Measurements from ENCODE around the gene KAZN. TPM values are rescaled to one million over a fixed set of nuclear protein-coding genes. Genes with fewer than 3 reads are reported as not detected.

Gene KAZN
- total RNA-seq, 2 donors from 2014 or later = 1.1 to 2.2 TPM

GRCh38 chr1:15100880-15101760 lies 502.6 kb downstream of the KAZN start:
- ATAC-seq (no peak), DNase-seq (ENCODE audit: low spot score in 2 of 2) (no peak)
- no peaks in the 10 kb centered on the region for H3K9me3 Mint-ChIP-seq
- no peaks in the 10 kb centered on the region for H3K36me3 Mint-ChIP-seq
- H3K27ac Mint-ChIP-seq = no peak overlapping the region

DNA sequence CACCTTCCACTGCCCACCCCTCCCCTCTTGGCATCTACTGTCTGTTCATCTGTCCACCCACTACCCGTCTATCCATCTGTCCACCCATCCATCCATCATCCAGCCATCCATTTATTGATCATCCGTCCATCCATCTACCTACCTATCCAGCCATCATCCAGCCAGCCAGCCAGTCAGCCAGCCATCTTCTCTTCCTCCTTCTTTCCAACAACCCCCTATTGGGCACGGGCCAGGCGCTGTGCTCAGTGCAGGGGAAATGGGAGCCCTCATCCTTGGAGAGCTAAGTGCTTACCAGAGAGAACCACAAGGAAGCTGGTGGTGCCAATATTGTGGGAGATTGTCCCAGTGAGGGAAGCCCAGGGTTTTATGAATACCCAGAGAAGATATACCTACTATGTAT lies 503.3 kb downstream of the KAZN start:
- ATAC-seq = no peak
- Mint-ChIP-seq H3K27ac (no peak overlapping the region), H3K36me3 (no peaks in the 10 kb centered on the region), H3K9me3 (no peaks in the 10 kb centered on the region)
- DNase-seq (ENCODE audit: low spot score in 2 of 2) = no peak

DNA sequence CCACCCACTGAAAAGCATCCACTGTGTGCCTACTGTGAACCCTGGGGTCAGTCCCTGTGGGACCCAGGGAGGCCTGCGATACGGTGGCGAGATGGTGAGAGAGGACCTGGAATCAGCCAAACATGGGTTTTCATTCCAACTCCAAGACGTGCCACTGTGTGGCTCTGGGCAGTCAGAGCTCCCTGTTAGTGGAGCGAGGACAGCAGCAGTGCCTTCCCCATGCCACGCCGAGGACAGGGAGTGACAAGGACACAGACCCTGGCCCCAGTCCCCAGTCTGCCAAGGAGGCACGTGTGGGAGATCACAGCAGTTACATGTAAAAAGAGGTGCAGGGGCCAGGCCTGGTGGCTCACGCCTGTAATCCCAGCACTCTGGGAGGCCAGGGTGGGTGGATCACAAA lies 504.2 kb downstream of the KAZN start:
- ATAC-seq (no peak), DNase-seq (ENCODE audit: low spot score in 2 of 2) (no peak)
- Mint-ChIP-seq H3K36me3 (no peaks in the 10 kb centered on the region), H3K27ac (no peak overlapping the region), H3K9me3 (no peaks in the 10 kb centered on the region)

DNA sequence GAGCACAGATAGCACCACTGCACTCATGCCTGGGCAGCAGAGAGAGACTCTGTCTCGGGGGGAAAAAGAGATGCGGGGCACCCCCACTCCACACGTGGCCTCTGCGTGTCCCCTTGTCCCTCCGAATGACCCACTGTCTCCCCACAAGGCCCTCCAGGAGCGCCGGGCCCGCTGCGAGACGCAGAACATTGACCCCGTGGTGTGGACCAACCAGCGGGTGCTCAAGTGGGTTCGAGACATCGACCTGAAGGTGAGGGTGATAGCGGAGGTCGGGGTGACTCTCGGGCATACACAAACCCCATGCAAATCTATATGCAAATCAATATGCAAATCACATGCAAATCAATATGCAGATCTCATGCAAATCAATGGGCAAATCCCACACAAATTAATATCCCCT lies 504.7 kb downstream of the KAZN start:
- no peak for DNase-seq (ENCODE audit: low spot score in 2 of 2)
- no peak overlapping the region for H3K27ac Mint-ChIP-seq
- no peaks in the 10 kb centered on the region for H3K36me3 Mint-ChIP-seq
- ATAC-seq = no peak
- no peaks in the 10 kb centered on the region for H3K9me3 Mint-ChIP-seq

DNA sequence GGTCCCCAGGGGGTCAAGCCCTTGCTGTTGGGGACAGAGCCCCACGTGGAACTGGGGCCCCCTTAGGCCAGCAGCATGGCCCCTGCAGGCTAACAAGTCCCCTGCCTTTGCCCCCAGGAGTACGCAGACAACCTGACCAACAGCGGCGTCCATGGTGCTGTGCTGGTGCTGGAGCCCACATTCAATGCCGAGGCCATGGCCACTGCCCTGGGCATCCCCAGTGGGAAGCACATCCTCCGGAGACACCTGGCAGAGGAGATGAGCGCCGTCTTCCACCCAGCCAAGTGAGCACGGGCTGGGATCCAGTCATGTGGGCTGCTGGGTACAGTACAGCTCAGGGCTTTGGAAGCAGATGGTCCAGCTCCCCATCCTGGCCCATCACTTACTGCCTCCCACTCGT lies 505.4 kb downstream of the KAZN start:
- no peaks in the 10 kb centered on the region for H3K9me3 Mint-ChIP-seq
- no peak overlapping the region for H3K27ac Mint-ChIP-seq
- no peak for DNase-seq (ENCODE audit: low spot score in 2 of 2)
- H3K36me3 Mint-ChIP-seq = no peaks in the 10 kb centered on the region
- no peak for ATAC-seq

DNA sequence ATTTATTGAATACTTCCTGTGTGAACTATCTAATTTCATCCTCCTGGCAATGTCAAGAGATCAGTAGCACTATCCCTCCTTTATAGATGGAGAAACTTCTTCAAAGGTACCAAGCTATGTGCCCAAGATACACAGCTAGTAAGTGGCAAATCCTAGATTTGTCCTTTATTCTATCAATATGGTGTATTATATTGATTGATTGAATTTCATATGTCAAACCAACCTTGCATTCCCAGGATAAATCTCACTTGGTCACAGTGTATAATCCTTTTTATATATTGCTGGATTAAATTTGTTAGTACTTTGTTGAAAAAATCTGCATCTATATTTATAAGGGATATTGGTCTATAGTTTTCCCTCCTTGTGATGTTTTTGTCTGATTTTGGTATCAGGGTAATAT lies 506.3 kb downstream of the KAZN start:
- DNase-seq (ENCODE audit: low spot score in 2 of 2) (no peak), ATAC-seq (no peak)
- H3K9me3 Mint-ChIP-seq = no peaks in the 10 kb centered on the region
- no peak overlapping the region for H3K27ac Mint-ChIP-seq
- no peaks in the 10 kb centered on the region for H3K36me3 Mint-ChIP-seq

- Mint-ChIP-seq H3K36me3 (no peaks in the 10 kb centered on the region), H3K27ac (no peak overlapping the region), H3K9me3 (no peaks in the 10 kb centered on the region)
- no peak for DNase-seq (ENCODE audit: low spot score in 2 of 2)
- ATAC-seq = no peak
Measured at GRCh38 chr1:15106608-15107007, 508.1 kb downstream of the KAZN start.

DNA sequence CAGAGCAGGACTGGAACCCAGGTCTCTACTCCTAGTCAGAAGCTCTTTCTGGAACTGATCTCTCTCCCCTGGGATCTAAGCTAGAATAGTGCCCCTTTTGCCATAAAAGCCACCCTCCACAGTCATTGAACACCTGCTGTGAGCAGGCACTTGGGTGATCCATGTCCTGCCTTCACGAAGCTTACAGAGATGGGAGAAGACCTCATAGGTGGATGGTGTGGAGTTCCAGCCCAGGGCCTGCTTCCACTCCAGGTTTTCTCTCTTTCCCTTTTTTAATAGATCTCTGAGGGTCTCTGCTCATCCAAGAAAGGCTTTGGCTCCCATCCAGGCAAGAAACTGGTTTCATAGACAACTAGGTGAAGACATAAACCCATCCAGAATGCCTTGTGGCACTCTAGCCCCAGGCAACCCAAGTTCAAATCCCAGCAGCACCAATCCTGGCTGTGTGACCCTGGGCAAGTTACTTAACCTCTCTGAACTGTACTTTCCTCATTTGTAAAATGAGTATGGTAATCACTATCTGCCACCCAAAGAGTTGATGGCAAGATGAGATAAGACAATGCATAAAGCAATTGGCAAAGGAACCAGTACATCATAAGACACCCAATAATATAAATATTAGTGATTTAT lies 508.7 kb downstream of the KAZN start:
- DNase-seq (ENCODE audit: low spot score in 2 of 2) = no peak
- no peak for ATAC-seq
- H3K9me3 Mint-ChIP-seq = no peaks in the 10 kb centered on the region
- H3K36me3 Mint-ChIP-seq = no peaks in the 10 kb centered on the region
- H3K27ac Mint-ChIP-seq = no peak overlapping the region

- no peaks in the 10 kb centered on the region for H3K9me3 Mint-ChIP-seq
- DNase-seq (ENCODE audit: low spot score in 2 of 2) (no peak), ATAC-seq (no peak)
- H3K27ac Mint-ChIP-seq = no peak overlapping the region
- H3K36me3 Mint-ChIP-seq = no peaks in the 10 kb centered on the region
Measured at GRCh38 chr1:15107911-15108310, 509.4 kb downstream of the KAZN start.

- Mint-ChIP-seq H3K36me3 (no peaks in the 10 kb centered on the region), H3K9me3 (no peaks in the 10 kb centered on the region), H3K27ac (no peak overlapping the region)
- ATAC-seq (no peak), DNase-seq (ENCODE audit: low spot score in 2 of 2) (no peak)
Measured at GRCh38 chr1:15110128-15110866, 511.8 kb downstream of the KAZN start.

DNA sequence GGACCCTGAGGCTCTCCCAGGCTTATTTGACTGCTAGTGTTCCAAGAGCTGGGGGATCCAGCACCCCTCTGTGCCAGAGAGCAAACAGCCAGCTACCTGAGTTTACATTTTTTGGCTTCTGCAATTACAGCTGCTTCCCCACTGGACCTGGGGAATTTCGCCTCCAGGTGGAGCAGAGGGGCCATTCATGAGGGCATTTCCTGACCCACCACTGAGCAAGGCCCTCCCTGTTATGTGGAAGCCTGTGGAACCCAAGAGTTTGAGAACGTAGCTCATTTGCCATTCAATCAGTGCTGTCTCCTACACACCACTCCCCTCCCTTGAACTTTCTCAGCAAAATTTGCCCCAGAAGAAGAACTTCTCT lies 512.4 kb downstream of the KAZN start:
- ATAC-seq (no peak), DNase-seq (ENCODE audit: low spot score in 2 of 2) (no peak)
- H3K27ac Mint-ChIP-seq = no peak overlapping the region
- H3K9me3 Mint-ChIP-seq = no peaks in the 10 kb centered on the region
- no peaks in the 10 kb centered on the region for H3K36me3 Mint-ChIP-seq

DNA sequence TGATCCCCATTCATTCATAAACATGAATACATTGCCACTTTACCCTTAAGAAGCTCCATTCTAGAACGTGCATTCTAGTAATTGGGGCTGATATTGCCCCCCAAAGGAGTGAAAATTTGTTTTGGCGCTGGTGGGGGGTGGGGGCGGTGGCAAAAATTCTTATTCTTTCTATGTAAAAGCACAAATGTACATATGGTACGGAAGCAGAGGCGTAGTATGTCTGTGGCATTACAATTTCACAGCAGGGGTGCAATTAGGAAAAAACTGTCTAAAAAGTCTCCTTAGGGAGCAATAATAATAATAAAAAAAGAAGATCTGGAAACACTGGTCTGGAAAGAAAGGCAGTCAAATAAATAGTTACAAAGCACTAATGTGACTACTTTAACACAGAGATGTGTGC lies 514.7 kb downstream of the KAZN start:
- DNase-seq (ENCODE audit: low spot score in 2 of 2) (no peak), ATAC-seq (no peak)
- Mint-ChIP-seq H3K9me3 (no peaks in the 10 kb centered on the region), H3K27ac (no peak overlapping the region), H3K36me3 (no peaks in the 10 kb centered on the region)

- DNase-seq (ENCODE audit: low spot score in 2 of 2) (no peak), ATAC-seq (no peak)
- H3K36me3 Mint-ChIP-seq = no peaks in the 10 kb centered on the region
- no peaks in the 10 kb centered on the region for H3K9me3 Mint-ChIP-seq
- H3K27ac Mint-ChIP-seq = no peak overlapping the region
Measured at GRCh38 chr1:15114884-15115283, 516.4 kb downstream of the KAZN start.

GRCh38 chr1:15115542-15116330 lies 517.3 kb downstream of the KAZN start:
- ATAC-seq = no peak
- H3K36me3 Mint-ChIP-seq = no peaks in the 10 kb centered on the region
- DNase-seq (ENCODE audit: low spot score in 2 of 2) = no peak
- H3K9me3 Mint-ChIP-seq = no peaks in the 10 kb centered on the region
- no peak overlapping the region for H3K27ac Mint-ChIP-seq

- Mint-ChIP-seq H3K27ac (no peak overlapping the region), H3K9me3 (no peaks in the 10 kb centered on the region), H3K36me3 (no peaks in the 10 kb centered on the region)
- ATAC-seq = no peak
- no peak for DNase-seq (ENCODE audit: low spot score in 2 of 2)
Measured at GRCh38 chr1:15116966-15117365, 518.5 kb downstream of the KAZN start.

GRCh38 chr1:15117671-15118325 lies 519.3 kb downstream of the KAZN start:
- H3K27ac Mint-ChIP-seq = no peak overlapping the region
- H3K36me3 Mint-ChIP-seq = no peaks in the 10 kb centered on the region
- DNase-seq (ENCODE audit: low spot score in 2 of 2) (no peak), ATAC-seq (no peak)
- H3K9me3 Mint-ChIP-seq = no peaks in the 10 kb centered on the region
